ENCODE measurements around the gene HIF1AN.

GRCh38 chr10:100502926-100503494, 32.7 kb upstream of the HIF1AN start:
- TF ChIP-seq, protein P1, sequence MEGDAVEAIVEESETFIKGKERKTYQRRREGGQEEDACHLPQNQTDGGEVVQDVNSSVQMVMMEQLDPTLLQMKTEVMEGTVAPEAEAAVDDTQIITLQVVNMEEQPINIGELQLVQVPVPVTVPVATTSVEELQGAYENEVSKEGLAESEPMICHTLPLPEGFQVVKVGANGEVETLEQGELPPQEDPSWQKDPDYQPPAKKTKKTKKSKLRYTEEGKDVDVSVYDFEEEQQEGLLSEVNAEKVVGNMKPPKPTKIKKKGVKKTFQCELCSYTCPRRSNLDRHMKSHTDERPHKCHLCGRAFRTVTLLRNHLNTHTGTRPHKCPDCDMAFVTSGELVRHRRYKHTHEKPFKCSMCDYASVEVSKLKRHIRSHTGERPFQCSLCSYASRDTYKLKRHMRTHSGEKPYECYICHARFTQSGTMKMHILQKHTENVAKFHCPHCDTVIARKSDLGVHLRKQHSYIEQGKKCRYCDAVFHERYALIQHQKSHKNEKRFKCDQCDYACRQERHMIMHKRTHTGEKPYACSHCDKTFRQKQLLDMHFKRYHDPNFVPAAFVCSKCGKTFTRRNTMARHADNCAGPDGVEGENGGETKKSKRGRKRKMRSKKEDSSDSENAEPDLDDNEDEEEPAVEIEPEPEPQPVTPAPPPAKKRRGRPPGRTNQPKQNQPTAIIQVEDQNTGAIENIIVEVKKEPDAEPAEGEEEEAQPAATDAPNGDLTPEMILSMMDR (IDR thresholded peaks at IDR 0.05), result no peak
- TF ChIP-seq, protein P2, sequence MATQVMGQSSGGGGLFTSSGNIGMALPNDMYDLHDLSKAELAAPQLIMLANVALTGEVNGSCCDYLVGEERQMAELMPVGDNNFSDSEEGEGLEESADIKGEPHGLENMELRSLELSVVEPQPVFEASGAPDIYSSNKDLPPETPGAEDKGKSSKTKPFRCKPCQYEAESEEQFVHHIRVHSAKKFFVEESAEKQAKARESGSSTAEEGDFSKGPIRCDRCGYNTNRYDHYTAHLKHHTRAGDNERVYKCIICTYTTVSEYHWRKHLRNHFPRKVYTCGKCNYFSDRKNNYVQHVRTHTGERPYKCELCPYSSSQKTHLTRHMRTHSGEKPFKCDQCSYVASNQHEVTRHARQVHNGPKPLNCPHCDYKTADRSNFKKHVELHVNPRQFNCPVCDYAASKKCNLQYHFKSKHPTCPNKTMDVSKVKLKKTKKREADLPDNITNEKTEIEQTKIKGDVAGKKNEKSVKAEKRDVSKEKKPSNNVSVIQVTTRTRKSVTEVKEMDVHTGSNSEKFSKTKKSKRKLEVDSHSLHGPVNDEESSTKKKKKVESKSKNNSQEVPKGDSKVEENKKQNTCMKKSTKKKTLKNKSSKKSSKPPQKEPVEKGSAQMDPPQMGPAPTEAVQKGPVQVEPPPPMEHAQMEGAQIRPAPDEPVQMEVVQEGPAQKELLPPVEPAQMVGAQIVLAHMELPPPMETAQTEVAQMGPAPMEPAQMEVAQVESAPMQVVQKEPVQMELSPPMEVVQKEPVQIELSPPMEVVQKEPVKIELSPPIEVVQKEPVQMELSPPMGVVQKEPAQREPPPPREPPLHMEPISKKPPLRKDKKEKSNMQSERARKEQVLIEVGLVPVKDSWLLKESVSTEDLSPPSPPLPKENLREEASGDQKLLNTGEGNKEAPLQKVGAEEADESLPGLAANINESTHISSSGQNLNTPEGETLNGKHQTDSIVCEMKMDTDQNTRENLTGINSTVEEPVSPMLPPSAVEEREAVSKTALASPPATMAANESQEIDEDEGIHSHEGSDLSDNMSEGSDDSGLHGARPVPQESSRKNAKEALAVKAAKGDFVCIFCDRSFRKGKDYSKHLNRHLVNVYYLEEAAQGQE (IDR thresholded peaks at IDR 0.05; ENCODE audit: insufficient read depth in 1 of 2, low read depth in 2 of 2, low read length in 1 of 2), result no peak
- TF ChIP-seq POLR2AphosphoS5 (IDR thresholded peaks at IDR 0.05; ENCODE audit: low read depth, low read length) (no peak), SIN3A (IDR thresholded peaks at IDR 0.05; ENCODE audit: borderline replicate concordance, insufficient read depth, low read depth, low read length) (no peak), TCF7L2 (IDR thresholded peaks at IDR 0.05; ENCODE audit: low read depth, low read length) (no peak)

Data from Panc1 (cell line).